Measurements from ENCODE around the gene FRMPD1. TPM values are rescaled to one million over a fixed set of nuclear protein-coding genes. Genes with fewer than 3 reads are reported as not detected.

Gene FRMPD1
- total RNA-seq, 2 donors from 2014 or later: 0.33 to 0.55 TPM

DNA sequence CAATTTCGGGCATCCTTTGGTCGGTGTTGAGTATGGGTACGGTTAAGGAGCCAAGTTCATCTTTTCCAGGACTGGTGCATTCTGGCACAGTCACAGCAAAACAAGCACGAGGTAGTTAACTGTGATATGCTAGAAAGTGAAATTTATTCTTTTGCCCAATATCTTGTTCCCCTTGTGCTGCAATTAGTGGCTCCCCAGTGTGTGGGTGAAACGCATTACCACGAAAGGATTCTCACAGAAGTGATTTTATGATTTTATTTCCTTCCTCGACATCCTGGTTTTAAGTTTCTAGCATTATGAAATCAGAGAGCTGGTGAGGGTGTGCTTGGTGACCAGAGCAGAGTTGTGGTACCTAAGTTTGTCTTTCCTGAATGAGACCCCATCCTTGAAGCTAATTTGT lies 1.5 kb downstream of the FRMPD1 start:
- no peaks in the 10 kb centered on the region for H3K9me3 ChIP-seq (ENCODE audit: control insufficient read depth, low read length)
- Mint-ChIP-seq H3K36me3 (ENCODE audit: low read depth) (no peaks in the 10 kb centered on the region), H3K4me3 (no peak overlapping the region), H3K9me3 (no peaks in the 10 kb centered on the region), H3K27ac (no peak overlapping the region), H3K27me3 (ENCODE audit: insufficient read depth) (peaks cover 85% of the 10 kb centered on the region), H3K4me1 (peaks cover 21% of the 10 kb centered on the region)
- no peak overlapping the region for H3K4me3 ChIP-seq (ENCODE audit: low read length)
- peaks cover 7% of the 10 kb centered on the region for H3K4me1 ChIP-seq (ENCODE audit: control insufficient read depth, insufficient read depth, low read length)
- WGBS, 2 experiments (ENCODE audit: insufficient coverage in 1 of 2, insufficient read length in 1 of 2): 94 to 95% methylated on average over 7 of the region's 7 CpGs
- H3K36me3 ChIP-seq (ENCODE audit: control insufficient read depth, insufficient read depth, low read length): no peaks in the 10 kb centered on the region
- no peak overlapping the region for H3K9ac ChIP-seq (ENCODE audit: extremely low read depth, low read length, poor library complexity, severe bottlenecking)
- TF ChIP-seq, protein P1, sequence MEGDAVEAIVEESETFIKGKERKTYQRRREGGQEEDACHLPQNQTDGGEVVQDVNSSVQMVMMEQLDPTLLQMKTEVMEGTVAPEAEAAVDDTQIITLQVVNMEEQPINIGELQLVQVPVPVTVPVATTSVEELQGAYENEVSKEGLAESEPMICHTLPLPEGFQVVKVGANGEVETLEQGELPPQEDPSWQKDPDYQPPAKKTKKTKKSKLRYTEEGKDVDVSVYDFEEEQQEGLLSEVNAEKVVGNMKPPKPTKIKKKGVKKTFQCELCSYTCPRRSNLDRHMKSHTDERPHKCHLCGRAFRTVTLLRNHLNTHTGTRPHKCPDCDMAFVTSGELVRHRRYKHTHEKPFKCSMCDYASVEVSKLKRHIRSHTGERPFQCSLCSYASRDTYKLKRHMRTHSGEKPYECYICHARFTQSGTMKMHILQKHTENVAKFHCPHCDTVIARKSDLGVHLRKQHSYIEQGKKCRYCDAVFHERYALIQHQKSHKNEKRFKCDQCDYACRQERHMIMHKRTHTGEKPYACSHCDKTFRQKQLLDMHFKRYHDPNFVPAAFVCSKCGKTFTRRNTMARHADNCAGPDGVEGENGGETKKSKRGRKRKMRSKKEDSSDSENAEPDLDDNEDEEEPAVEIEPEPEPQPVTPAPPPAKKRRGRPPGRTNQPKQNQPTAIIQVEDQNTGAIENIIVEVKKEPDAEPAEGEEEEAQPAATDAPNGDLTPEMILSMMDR (conservative IDR thresholded peaks at IDR 0.05): no peak
- H3K27me3 ChIP-seq (ENCODE audit: control insufficient read depth, insufficient read depth, low read length, poor library complexity, severe bottlenecking): peaks cover 85% of the 10 kb centered on the region
- DNase-seq: no peak
- H3K27ac ChIP-seq (ENCODE audit: low read depth, low read length): no peak overlapping the region

DNA sequence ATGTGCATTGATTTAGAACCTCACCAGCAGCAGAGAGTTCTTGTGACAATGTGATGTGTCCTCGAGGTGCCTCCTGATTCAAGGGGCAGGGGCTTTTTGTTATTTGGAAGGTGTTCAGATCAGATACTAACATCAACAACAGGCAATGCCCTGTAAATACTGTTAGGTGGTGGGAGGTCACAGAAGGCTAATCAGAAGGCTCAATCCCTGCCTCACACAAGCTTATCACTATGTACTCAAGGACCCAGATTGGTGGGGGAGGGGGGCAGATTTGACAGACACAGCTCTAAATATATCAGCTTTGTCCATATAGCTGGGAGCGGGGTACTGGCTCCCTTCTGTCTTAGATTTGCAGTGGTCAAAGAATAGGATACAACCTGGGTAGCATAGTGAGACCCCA lies 2.6 kb downstream of the FRMPD1 start:
- no peak for DNase-seq
- H3K4me3 ChIP-seq (ENCODE audit: low read length): peak overlapping the region; percentile 58
- no peak overlapping the region for H3K27ac Mint-ChIP-seq
- TF ChIP-seq, protein P1 (conservative IDR thresholded peaks at IDR 0.05): no peak
- H3K4me3 Mint-ChIP-seq: peak overlapping the region; percentile 13
- H3K36me3 Mint-ChIP-seq (ENCODE audit: low read depth): no peaks in the 10 kb centered on the region
- no peaks in the 10 kb centered on the region for H3K36me3 ChIP-seq (ENCODE audit: control insufficient read depth, insufficient read depth, low read length)
- H3K9me3 Mint-ChIP-seq: no peaks in the 10 kb centered on the region
- H3K9me3 ChIP-seq (ENCODE audit: control insufficient read depth, low read length): no peaks in the 10 kb centered on the region
- peaks cover 81% of the 10 kb centered on the region for H3K27me3 ChIP-seq (ENCODE audit: control insufficient read depth, insufficient read depth, low read length, poor library complexity, severe bottlenecking)
- H3K27ac ChIP-seq (ENCODE audit: low read depth, low read length): no peak overlapping the region
- 90% methylated on average over 2 of the region's 2 CpGs; no CpG with 5 or more reads in 1 of the 2 experiments for WGBS, 2 experiments (ENCODE audit: insufficient coverage in 1 of 2, insufficient read length in 1 of 2)
- no peak overlapping the region for H3K9ac ChIP-seq (ENCODE audit: extremely low read depth, low read length, poor library complexity, severe bottlenecking)
- H3K27me3 Mint-ChIP-seq (ENCODE audit: insufficient read depth): peaks cover 85% of the 10 kb centered on the region
- H3K4me1 ChIP-seq (ENCODE audit: control insufficient read depth, insufficient read depth, low read length): peaks cover 7% of the 10 kb centered on the region
- peaks cover 21% of the 10 kb centered on the region for H3K4me1 Mint-ChIP-seq

DNA sequence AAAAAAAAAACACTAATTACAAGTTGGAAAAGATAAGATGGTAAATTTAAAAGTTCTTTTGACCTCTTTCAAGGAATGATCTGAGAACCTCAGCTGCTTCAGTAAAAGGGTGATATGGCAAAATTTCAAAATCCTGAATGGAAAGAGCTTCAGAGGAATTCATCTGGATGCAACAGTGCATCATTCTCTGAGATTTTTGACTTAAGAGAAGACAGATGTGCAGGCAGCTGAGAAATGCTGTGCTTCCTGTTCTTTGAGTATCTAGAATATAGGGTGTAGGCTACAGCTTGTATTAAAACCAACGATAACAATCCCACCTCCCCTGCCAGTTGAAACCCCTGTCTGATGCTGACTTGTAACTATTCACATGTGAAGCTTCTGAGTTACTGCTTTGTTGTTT lies 6.2 kb downstream of the FRMPD1 start:
- peaks cover 7% of the 10 kb centered on the region for H3K4me1 ChIP-seq (ENCODE audit: control insufficient read depth, insufficient read depth, low read length)
- H3K9ac ChIP-seq (ENCODE audit: extremely low read depth, low read length, poor library complexity, severe bottlenecking): no peak overlapping the region
- TF ChIP-seq, protein P1 (conservative IDR thresholded peaks at IDR 0.05): no peak
- H3K9me3 Mint-ChIP-seq: no peaks in the 10 kb centered on the region
- WGBS, 2 experiments (ENCODE audit: insufficient coverage in 1 of 2, insufficient read length in 1 of 2): 75% methylated on average over 1 of the region's 1 CpG; no CpG with 5 or more reads in 1 of the 2 experiments
- H3K4me3 Mint-ChIP-seq: no peak overlapping the region
- peaks cover 49% of the 10 kb centered on the region for H3K27me3 ChIP-seq (ENCODE audit: control insufficient read depth, insufficient read depth, low read length, poor library complexity, severe bottlenecking)
- no peak overlapping the region for H3K27ac ChIP-seq (ENCODE audit: low read depth, low read length)
- no peak overlapping the region for H3K4me3 ChIP-seq (ENCODE audit: low read length)
- DNase-seq: no peak
- H3K27ac Mint-ChIP-seq: no peak overlapping the region
- H3K4me1 Mint-ChIP-seq: peaks cover 17% of the 10 kb centered on the region
- peaks cover 73% of the 10 kb centered on the region for H3K27me3 Mint-ChIP-seq (ENCODE audit: insufficient read depth)
- no peaks in the 10 kb centered on the region for H3K36me3 Mint-ChIP-seq (ENCODE audit: low read depth)
- no peaks in the 10 kb centered on the region for H3K36me3 ChIP-seq (ENCODE audit: control insufficient read depth, insufficient read depth, low read length)
- no peaks in the 10 kb centered on the region for H3K9me3 ChIP-seq (ENCODE audit: control insufficient read depth, low read length)

Measured in endodermal cell (in vitro differentiated cells).